HepG2 (cell line): Measurements from ENCODE around the gene KLHL12. TPM values are rescaled to one million over a fixed set of nuclear protein-coding genes. Genes with fewer than 3 reads are reported as not detected.

Experiments used
- ATF7-NPFF ChIP-seq: sonication (generic); formaldehyde crosslinking; IDR thresholded peaks from 2 replicates; pipeline ENCODE4 v1.8.1; 2023; ENCODE audit warnings: mild to moderate bottlenecking, low read depth, missing genetic modification reagents, moderate library complexity
- CREB1 ChIP-seq, 2 experiments: fragments of 450-650 bp in 1 of 2; IDR thresholded peaks; 2 replicates each; pipeline ENCODE4 v1.6.1; 2016 to 2017; ENCODE audit warnings: control low read depth in 1 of 2, mild to moderate bottlenecking in 1 of 2, missing compliant biosample characterization in 1 of 2, missing genetic modification characterization in 1 of 2
- GTF2F1 ChIP-seq: fragments of 150-350 bp; IDR thresholded peaks from 2 replicates; pipeline ENCODE4 v1.6.1; 2014; ENCODE audit warnings: low read length
- GZF1 ChIP-seq: sonication (generic); formaldehyde crosslinking; IDR thresholded peaks from 2 replicates; pipeline ENCODE4 v1.5.1; 2020; ENCODE audit warnings: mild to moderate bottlenecking, missing genetic modification reagents
- HDAC6 ChIP-seq: fragments of 200-600 bp; sonication (generic); IDR thresholded peaks from 2 replicates; pipeline ENCODE4 v1.7.0; 2017; ENCODE audit warnings: mild to moderate bottlenecking, antibody characterized with exemption, low read length, low read depth
- HNF4A ChIP-seq: sonication (generic); formaldehyde crosslinking; IDR thresholded peaks from 2 replicates; pipeline ENCODE4 v1.4.0; 2020; ENCODE audit warnings: missing genetic modification reagents
- KDM1A ChIP-seq: IDR thresholded peaks from 2 replicates; pipeline ENCODE4 v1.6.1; 2016; ENCODE audit warnings: missing compliant biosample characterization
- MYC ChIP-seq: sonication (generic); formaldehyde crosslinking; IDR thresholded peaks from 2 replicates; pipeline ENCODE4 v1.9.0; 2021; ENCODE audit warnings: missing genetic modification reagents, borderline replicate concordance
- NFRKB ChIP-seq: fragments of 450-650 bp; IDR thresholded peaks from 2 replicates; pipeline ENCODE4 v1.6.1; 2017
- PAWR ChIP-seq: sonication (generic); formaldehyde crosslinking; IDR thresholded peaks from 2 replicates; pipeline ENCODE4 v1.4.0; 2020; ENCODE audit warnings: missing genetic modification reagents, mild to moderate bottlenecking, borderline replicate concordance
- POLR2G ChIP-seq: fragments of 200-400 bp; formaldehyde crosslinking; IDR thresholded peaks from 2 replicates; pipeline ENCODE4 v1.6.1; 2018; ENCODE audit warnings: mild to moderate bottlenecking, low read depth, low read length, moderate library complexity
- RARA ChIP-seq: IDR thresholded peaks from 2 replicates; pipeline ENCODE4 v1.6.1; 2016; ENCODE audit warnings: missing genetic modification reagents, missing compliant biosample characterization
- RFX1 ChIP-seq: fragments of 450-650 bp; IDR thresholded peaks from 2 replicates; pipeline ENCODE4 v1.6.1; 2017
- SRSF4 ChIP-seq: fragments of 200-400 bp; formaldehyde crosslinking; IDR thresholded peaks from one replicate; pipeline ENCODE4 v1.6.1; 2018; ENCODE audit warnings: mild to moderate bottlenecking, low read depth, low read length, moderate library complexity; ENCODE audit not compliant: poor library complexity, severe bottlenecking
- SSRP1 ChIP-seq: IDR thresholded peaks from 2 replicates; pipeline ENCODE4 v1.6.1; 2016; ENCODE audit warnings: control low read depth
- U2AF1 ChIP-seq: fragments of 200-400 bp; formaldehyde crosslinking; optimal IDR thresholded peaks from 2 replicates; pipeline ENCODE3; 2017; ENCODE audit warnings: mild to moderate bottlenecking, low read depth, low read length
- ZBTB25 ChIP-seq: IDR thresholded peaks from 2 replicates; pipeline ENCODE4 v1.6.1; 2018; ENCODE audit warnings: missing genetic modification reagents
- ZFP82 ChIP-seq: sonication (generic); formaldehyde crosslinking; IDR thresholded peaks from 2 replicates; pipeline ENCODE4 v1.5.1; 2020; ENCODE audit warnings: mild to moderate bottlenecking, missing genetic modification reagents, borderline replicate concordance
- ZNF232 ChIP-seq: sonication (generic); formaldehyde crosslinking; IDR thresholded peaks from 2 replicates; pipeline ENCODE4 v1.4.0; 2020; ENCODE audit warnings: missing genetic modification reagents, borderline replicate concordance
- ZNF24 ChIP-seq: fragments of 450-650 bp; IDR thresholded peaks from 2 replicates; pipeline ENCODE4 v1.6.1; 2017; ENCODE audit warnings: antibody characterized with exemption, mild to moderate bottlenecking
- ZNF281 ChIP-seq: sonication (generic); formaldehyde crosslinking; IDR thresholded peaks from 2 replicates; pipeline ENCODE4 v1.4.0; 2020; ENCODE audit warnings: missing genetic modification reagents, borderline replicate concordance
- ZNF337 ChIP-seq: sonication (generic); formaldehyde crosslinking; IDR thresholded peaks from 2 replicates; pipeline ENCODE4 v1.5.1; 2020; ENCODE audit warnings: missing genetic modification reagents, low read depth, mild to moderate bottlenecking, borderline replicate concordance
- ZNF432 ChIP-seq: sonication (generic); formaldehyde crosslinking; IDR thresholded peaks from 2 replicates; pipeline ENCODE4 v1.5.0; 2020; ENCODE audit warnings: missing genetic modification reagents, mild to moderate bottlenecking, borderline replicate concordance
- ZNF607 ChIP-seq: sonication (generic); formaldehyde crosslinking; IDR thresholded peaks from 2 replicates; pipeline ENCODE4 v1.5.1; 2020; ENCODE audit warnings: missing genetic modification reagents, mild to moderate bottlenecking, borderline replicate concordance
- ZSCAN12 ChIP-seq: sonication (generic); formaldehyde crosslinking; IDR thresholded peaks from 2 replicates; pipeline ENCODE4 v1.9.0; 2021; ENCODE audit warnings: mild to moderate bottlenecking, missing genetic modification reagents
- ZSCAN30 ChIP-seq: sonication (generic); formaldehyde crosslinking; IDR thresholded peaks from 2 replicates; pipeline ENCODE4 v1.5.0; 2020; ENCODE audit warnings: mild to moderate bottlenecking, missing genetic modification reagents
- polyA plus RNA-seq, 8 experiments: library from polyadenylated mRNA; depleted of rRNA in 3 of 8; stranded (reverse) in 7 of 8; unstranded in 1 of 8; fragments of >200 nt; fragmentation: Illumina TruSeq in 4 of 8; extraction: Trizol in 4 of 8; gene quantifications; 2 replicates each; pipeline versions ENCODE4 v1.2.1 to v1.2.3, GENCODE V29; 2011 to 2016; ENCODE audit warnings: low read depth in 4 of 8, missing spikeins in 1 of 8, mixed read lengths in 1 of 8; ENCODE audit not compliant: insufficient read depth in 1 of 8
- total RNA-seq, 5 experiments: library from RNA; depleted of rRNA; stranded (reverse); fragments of >200 nt; fragmentation: Illumina TruSeq; extraction: Trizol; gene quantifications; 2 replicates each; pipeline ENCODE4 v1.2.3, GENCODE V29; 2016; ENCODE audit warnings: low read depth in 1 of 5
- TF ChIP-seq, protein P1 (sequence below): sonication (generic); formaldehyde crosslinking; IDR thresholded peaks from 2 replicates; pipeline ENCODE4 v1.4.0; 2020; ENCODE audit warnings: missing genetic modification reagents
- TF ChIP-seq, protein P2 (sequence below): IDR thresholded peaks from 2 replicates; pipeline ENCODE4 v1.6.1; 2018; ENCODE audit warnings: missing genetic modification reagents, mild to moderate bottlenecking, missing compliant biosample characterization

The KLHL12 gene
- total and polyA plus RNA-seq, 2 of the 13 experiments (the other 11 are each of a cell fraction or from before 2014, with no cell fraction given), result 19.2 to 25.2 TPM

DNA sequence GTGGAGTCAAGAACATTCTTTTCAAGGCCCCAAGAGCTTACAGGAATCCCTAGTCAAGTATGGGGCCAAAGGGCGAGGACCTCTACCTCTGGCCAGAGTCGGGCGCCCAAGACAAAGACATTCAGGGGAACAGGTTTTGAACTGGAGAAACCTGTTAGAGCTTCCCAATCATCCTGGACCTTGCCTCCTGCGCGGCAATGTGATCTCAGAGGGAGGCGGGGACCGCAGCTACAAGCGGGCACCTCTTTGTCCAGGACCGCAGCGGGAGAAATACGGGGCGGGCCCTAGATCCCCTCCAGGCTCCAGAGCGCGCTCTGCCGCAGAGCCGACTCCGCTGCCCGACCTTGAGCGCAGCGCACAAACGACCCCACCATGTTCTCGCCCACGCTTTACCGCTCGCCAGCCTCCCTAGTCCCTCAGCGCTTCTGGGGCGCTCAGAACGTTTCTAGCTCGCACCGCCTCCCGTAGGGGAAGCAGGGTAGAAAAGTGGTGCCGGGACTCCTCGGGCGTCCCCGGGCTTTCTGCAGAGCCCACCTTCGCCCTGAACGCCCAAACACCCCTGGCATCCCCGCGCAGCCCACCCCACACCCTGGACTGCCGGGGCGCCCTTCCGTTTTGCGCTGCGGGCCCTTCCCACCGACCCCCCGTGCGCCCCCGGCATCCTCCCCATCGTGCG, 66.2 kb downstream of the KLHL12 start (continued):
- TF ChIP-seq, protein P1, sequence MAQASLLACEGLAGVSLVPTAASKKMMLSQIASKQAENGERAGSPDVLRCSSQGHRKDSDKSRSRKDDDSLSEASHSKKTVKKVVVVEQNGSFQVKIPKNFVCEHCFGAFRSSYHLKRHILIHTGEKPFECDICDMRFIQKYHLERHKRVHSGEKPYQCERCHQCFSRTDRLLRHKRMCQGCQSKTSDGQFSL (CRISPR knock-in tag), result no peak; the same call in 1 of the 2 replicates
- TF ChIP-seq MYC (CRISPR knock-in tag) (peak; percentile 23; the same call in 1 of the 2 replicates), U2AF1 (no peak), ZNF281 (CRISPR knock-in tag) (no peak), ZSCAN12 (CRISPR knock-in tag) (no peak), RARA (CRISPR knock-in tag) (no peak), KDM1A (CRISPR knock-in tag) (no peak), ZFP82 (CRISPR knock-in tag) (no peak), ATF7-NPFF (CRISPR knock-in tag) (no peak), ZSCAN30 (CRISPR knock-in tag) (no peak), ZNF337 (CRISPR knock-in tag) (no peak; the same call in 1 of the 2 replicates), HNF4A (CRISPR knock-in tag) (peak; percentile 86), ZNF432 (no peak), SSRP1 (CRISPR knock-in tag) (no peak), ZNF24 (no peak), PAWR (no peak), SRSF4 (no peak), ZBTB25 (CRISPR knock-in tag) (no peak), HDAC6 (no peak), GZF1 (no peak), RFX1 (no peak), GTF2F1 (no peak), CREB1 (IDR thresholded peaks at IDR 0.05) (no peak), CREB1 (CRISPR knock-in tag; IDR thresholded peaks at IDR 0.05) (no peak), NFRKB (no peak), POLR2G (peak; percentile 54; the same call in 1 of the 2 replicates), ZNF232 (no peak), ZNF607 (CRISPR knock-in tag) (no peak)
- TF ChIP-seq, protein P2, sequence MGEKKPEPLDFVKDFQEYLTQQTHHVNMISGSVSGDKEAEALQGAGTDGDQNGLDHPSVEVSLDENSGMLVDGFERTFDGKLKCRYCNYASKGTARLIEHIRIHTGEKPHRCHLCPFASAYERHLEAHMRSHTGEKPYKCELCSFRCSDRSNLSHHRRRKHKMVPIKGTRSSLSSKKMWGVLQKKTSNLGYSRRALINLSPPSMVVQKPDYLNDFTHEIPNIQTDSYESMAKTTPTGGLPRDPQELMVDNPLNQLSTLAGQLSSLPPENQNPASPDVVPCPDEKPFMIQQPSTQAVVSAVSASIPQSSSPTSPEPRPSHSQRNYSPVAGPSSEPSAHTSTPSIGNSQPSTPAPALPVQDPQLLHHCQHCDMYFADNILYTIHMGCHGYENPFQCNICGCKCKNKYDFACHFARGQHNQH (CRISPR knock-in tag), result no peak
